Kidney capillary endothelial cell (primary cell): Measurements from ENCODE around the gene RYK.

Experiments
- DNase-seq: peaks from one replicate; pipeline ENCODE4 v3.0.0-alpha.2; 2018; ENCODE audit warnings: low spot score

The RYK gene

GRCh38 chr3:134148534-134148933 lies 102.1 kb downstream of the RYK start:
- DNase-seq: no peak

GRCh38 chr3:134147411-134147810 lies 103.2 kb downstream of the RYK start:
- DNase-seq: no peak

DNA sequence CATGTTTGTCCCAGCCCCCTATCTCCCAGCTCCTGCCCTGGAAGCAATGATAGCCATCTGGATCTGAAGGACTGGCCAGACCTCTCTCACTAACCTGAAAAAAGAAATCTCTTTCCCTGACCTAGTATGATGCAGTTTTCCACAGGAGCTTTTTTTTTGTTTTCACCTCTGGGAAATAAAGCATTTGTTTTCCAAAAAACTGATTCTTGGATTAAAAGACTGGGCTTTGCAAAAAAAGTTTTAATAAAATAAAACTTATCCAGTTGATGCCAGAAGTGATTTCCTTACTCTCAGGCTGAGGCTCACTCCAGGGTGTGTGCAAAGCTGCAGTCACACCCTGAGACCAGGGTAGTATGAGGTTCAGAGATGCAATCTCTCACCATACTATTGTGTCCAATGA lies 104.0 kb downstream of the RYK start:
- no peak for DNase-seq

DNA sequence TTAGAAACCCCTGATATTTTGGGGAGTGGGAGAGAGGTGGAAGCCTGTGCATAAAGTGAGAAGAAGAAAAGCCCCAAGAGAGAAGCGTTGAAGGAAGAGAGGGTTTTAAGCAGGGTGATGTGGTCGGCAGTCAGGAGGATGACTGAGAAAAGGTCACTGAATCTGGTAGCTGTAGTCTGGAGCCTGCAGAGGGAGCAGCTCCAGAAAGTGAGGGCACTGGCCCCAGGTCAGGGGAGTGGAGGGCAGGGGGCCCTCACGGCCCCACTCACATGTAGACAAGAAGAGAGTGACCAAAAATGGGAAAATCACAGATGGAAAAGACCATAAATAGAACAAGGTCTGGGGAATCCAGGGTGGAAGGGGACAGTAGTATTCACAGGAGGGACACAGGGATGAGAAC lies 105.5 kb downstream of the RYK start:
- no peak for DNase-seq

- DNase-seq: no peak
These were observed 106.0 kb downstream of the RYK start for GRCh38 chr3:134144694-134145093.

- DNase-seq: no peak
These were observed 106.7 kb downstream of the RYK start for GRCh38 chr3:134143828-134144401.

DNA sequence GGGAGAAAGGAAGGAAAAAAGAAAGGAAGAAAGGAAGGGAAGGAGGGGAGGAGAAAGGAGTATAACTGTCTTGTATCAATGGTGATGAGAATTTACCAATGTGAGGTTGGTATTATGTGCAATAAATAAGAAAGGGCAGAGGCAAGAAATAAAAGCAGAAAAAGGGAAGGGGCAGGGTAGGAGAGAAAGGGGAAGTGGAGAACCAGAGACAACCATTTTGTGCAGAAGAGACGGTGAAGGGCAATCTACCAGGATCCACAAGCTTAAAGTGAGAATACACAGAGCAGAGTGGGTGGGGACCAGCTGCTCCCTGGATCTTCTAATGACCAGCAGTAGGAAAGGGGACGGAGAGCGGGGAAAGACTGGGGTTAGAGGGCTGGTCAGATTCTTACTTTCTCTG lies 114.1 kb downstream of the RYK start:
- no peak for DNase-seq

DNA sequence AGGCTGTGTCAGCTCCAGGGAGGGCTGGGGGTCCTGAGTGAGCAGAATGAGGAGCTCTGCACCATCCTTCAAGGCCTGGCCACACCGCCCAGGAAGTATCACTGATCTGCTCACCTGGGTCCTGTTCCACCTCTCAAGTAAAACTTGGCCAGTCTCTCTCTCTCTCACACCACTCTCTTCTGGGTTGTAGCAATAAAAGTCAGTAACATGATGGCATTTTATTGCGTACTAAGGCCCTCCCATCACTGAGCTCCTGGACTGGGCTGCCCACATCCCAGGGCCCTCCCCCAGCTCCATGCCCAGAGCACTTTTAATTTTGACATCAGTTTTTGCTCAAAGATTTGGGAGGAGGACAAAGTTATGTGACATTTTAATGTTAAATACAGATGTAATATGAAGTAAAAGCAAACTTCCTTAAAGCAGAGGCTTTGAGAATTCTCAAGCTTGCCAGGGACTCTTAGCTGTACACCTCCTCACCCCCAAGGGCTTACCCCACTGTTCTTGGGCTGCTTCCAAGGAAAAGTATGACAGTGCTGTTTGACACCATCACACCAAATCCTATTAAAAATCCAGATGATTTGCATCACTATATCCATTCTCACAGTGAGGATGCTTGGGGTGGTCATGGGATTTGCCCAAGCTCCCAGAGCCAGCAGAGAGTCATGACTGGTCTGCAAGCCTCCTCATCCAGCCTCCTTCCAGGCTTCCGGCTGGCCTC lies 115.8 kb downstream of the RYK start:
- DNase-seq: no peak

DNA sequence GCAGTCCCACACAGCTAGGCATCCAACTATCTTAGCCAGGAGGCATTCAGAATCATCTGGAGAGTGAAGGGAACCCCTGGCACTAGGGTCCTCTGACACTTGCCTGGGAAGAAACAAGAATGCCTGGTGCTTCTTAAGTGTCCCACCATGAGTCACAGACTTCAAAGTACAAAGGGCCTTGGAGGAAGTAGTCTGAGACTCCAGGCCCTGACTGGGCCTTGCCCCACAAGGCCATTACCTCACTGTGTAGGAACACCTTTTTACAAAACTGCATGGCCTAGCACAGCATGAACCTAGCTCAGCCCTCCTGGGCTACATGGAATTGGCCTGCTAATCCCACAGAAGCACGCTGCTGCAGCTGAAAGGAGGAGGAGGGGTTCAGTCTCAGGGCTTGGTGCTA lies 116.4 kb downstream of the RYK start:
- DNase-seq: peak; percentile 13

GRCh38 chr3:134132961-134133360 lies 117.7 kb downstream of the RYK start:
- DNase-seq: no peak

DNA sequence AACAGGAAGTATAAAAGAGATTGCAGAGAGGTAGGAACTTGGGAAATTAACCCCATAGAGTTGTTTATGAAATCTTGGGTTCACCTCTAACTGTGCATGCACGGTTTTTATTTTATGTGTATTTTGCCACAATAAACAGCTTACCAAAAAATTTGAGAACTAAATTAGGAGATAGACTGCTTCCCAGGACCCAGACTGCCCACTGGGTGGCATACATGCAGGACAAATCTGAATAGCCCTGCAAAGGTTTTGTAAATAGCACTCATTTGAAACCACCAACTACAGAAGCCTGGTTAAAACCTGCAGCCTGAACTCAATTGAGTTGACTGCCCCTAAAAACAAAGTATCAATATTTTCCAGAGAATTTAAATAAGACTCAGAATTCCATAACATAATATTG lies 124.5 kb downstream of the RYK start:
- no peak for DNase-seq

- no peak for DNase-seq
These were observed 135.9 kb downstream of the RYK start for GRCh38 chr3:134114726-134115125.

DNA sequence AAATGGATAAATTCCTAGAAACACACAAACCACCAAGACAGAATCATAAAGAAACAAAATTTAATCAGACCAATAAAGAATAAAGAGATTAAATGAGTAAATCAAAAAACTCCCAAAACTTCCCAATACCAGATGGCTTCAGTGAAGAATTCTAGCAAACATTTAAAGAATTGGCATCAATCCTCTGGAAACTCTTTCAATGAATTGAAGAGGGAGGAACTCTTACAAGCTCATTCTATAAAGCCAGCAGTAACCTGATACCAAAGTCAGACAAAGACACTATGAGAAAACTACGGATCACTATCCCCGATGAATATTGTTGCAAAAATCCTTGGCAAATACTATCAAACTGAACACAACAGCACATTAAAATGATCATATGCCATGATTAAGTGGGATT lies 139.0 kb downstream of the RYK start:
- DNase-seq: no peak

- no peak for DNase-seq
These were observed 139.7 kb downstream of the RYK start for GRCh38 chr3:134110963-134111362.
